Stimulated activated CD8-positive, alpha-beta memory T cell treated with anti-CD3 and anti-CD28 coated beads, Interleukin-15, amount 100 ng/mL, for 4 hours (primary cell): ENCODE results near the gene GSG1L.
"Not testable (repeated sequence)": the region's sequence is repeated elsewhere in the genome, so short reads cannot be mapped to it uniquely, and the experiment has no call there.

Source experiments
- DNase-seq, 2 donors: peaks; one replicate each; pipeline ENCODE4 v3.0.0-alpha.2; 2020; ENCODE audit warnings: low read depth in 2 of 2

The GSG1L gene

GRCh38 chr16:27758544-27758943 is 305.0 kb downstream of the GSG1L start:
- DNase-seq: no peak

GRCh38 chr16:27756206-27756970 is 307.1 kb downstream of the GSG1L start:
- no peak for DNase-seq

DNA sequence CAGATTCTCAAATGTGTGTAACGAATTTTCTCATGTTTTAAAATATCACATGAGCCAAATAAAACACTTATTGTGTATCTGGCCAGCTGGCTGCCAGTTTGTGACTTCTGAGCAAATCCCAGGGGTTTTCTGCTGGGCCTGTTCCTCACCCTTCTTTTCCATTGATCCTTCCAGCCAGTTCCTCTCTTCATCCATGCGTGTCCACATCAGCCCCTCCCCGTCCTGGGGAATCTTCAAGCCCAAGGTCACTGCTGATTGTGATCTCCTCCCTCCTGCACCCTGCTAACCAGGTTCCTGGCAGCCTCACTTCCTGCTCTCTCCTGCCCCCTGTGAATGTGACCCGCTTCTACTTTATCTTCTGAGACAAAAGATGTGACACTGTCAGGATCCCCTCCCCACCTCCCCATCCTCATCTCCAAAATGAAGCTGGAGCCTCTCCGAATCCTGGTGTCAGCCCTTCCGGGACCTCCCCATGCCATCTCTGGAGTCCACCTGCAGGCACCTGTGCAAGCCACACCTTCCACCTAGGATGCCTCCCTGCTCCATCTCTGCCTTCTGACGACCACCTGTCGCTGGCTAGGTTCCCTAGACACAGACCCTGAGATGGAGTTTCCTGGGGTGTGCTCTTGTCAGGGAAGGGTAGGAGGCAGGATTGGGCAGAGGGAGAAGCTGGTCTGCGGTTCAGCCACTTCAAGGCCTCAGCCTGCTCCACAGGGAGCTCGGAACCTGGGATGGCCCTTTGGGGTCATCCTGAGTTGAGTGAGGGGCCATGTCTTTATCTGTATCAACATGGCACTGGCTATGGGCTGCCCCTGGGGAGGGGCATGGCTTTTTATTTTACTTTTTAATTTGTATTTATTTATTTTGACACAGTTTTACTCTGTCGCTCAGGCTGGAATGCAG is 308.5 kb downstream of the GSG1L start:
- DNase-seq: no peak

DNA sequence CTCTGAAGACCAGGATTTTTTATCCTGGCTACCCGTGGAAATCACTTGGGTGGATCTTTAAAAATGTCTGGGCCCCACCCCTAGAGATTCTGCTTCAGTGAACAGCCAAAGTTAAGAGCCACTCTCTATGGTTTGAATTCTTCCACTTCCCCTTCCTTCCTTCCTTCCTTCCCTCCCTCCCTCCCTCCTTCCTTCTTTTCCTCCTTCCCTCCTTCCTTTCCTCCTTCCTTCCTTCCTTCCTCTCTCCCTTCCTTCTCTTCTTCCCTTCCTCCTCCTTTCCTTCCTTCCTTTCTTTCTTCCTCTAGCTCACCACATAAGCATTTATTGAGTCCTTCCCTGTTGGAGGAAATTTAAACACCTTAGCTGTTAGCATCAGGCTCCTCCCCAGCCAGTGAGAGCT is 310.0 kb downstream of the GSG1L start:
- no peak for DNase-seq

- no peak for DNase-seq
Observed at GRCh38 chr16:27752241-27752640, 311.3 kb downstream of the GSG1L start.

- no peak for DNase-seq
Observed at GRCh38 chr16:27751676-27752075, 311.8 kb downstream of the GSG1L start.

GRCh38 chr16:27751233-27751632 is 312.3 kb downstream of the GSG1L start:
- no peak for DNase-seq

DNA sequence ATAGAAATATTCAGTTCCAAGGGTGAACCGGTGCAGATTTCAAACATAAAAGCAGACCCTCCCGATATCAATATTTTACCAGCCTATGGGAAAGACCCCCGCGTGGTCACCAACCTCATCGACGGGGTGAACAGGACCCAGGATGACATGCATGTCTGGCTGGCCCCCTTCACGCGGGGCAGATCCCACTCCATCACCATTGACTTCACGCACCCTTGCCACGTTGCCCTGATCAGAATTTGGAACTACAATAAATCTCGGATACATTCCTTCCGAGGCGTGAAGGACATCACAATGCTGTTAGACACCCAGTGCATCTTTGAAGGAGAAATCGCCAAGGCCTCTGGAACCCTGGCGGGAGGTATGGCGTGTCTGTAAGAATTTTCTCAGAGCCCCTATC is 313.6 kb downstream of the GSG1L start:
- no peak for DNase-seq

GRCh38 chr16:27749547-27749875 is 314.0 kb downstream of the GSG1L start:
- DNase-seq: no peak

- DNase-seq: peak in 1 of 2 donors; percentile 14
Observed at GRCh38 chr16:27748868-27749546, 314.5 kb downstream of the GSG1L start.

GRCh38 chr16:27747946-27748345 is 315.6 kb downstream of the GSG1L start:
- no peak for DNase-seq

DNA sequence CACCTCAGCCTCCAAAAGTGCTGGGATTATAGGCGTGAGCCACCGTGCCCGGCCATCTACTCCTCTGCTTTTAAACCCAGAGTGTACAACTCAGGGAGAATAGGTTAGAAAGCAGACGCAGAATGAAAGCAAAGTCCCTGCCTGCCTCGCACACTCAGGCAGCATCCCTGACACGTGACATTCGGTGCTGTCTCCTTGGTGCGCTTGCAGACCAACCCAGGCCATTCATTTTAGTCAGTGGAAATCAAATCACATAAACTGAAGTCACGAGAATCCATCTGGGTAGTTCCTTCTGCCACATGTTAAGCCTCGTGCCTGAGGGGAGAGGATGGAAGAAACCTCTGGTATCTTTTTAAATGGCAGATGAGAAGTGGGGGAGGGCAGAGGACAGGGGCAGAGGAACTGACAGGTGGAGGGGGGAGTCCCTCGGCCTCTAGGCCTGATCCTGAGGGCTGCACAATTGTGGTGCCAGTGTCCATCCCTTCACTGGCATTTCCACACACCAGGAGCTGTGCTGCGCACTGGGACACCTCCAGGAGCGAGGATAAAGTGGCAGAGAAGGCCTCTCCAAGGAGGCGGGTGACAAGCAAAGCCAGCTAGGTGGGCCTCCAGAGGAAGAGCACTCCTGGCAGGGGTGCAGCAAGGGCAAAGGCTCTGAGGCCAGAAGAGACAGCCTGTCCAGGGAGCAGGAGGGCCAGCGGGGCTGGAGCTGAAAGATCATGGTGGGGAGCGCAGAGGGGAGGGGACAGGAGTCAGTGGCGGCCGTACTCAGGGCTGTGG is 317.2 kb downstream of the GSG1L start:
- no peak for DNase-seq

DNA sequence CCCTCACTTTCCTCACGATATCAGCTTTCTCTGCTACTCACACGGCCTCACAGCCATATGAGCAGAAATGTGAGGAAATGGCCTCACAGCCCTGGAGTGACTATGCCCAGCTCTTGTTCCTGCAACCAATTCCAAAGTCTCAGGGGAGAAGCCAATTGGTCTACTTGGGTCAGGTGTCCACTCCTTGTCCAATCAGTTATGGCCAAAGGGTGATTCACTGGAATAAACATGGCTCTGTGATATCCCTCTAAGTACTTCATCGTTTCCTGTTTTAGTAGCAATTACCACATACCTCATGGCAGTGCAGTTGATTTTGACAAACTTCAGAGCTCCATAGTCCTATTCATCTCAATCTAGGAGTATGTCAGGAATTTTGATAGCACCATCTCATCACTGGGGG is 318.2 kb downstream of the GSG1L start:
- DNase-seq: no peak

DNA sequence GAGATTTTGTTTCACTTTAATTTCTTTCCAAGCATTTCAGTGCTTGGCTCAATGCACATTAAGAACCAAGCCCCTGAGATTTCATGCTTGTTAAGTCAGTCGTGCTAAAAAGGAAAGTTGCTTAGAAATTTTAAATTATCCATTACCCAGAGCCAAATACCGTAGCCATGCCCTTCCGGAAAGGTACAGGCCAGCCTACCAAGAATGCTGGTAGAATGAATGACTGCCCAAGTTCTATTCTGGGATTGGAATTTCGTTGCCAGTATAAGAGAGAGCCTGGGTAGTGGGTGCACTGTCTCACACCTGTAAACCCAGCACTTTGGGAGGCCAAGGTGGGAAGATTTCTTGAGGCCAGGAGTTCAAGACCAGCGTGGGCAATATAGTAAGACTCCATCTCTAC is 319.6 kb downstream of the GSG1L start:
- no peak for DNase-seq

DNA sequence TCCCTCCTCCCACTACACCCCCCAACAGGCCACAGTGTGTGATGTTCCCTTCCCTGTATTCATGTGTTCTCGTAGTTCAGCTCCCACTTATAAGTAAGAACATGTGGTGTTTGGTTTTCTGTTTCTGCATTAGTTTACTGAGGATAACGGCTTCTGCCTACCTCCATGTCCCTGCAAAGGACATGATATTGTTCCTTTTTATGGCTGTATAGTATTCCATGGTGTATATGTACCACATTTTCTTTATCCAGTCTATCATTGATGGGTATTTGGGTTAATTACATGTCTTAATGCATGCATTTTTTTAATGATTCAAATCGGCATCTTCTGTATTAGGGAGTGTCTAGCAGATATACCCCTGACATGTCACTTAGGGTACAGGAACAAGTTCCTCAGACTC is 320.5 kb downstream of the GSG1L start:
- DNase-seq: not testable (repeated sequence)

DNA sequence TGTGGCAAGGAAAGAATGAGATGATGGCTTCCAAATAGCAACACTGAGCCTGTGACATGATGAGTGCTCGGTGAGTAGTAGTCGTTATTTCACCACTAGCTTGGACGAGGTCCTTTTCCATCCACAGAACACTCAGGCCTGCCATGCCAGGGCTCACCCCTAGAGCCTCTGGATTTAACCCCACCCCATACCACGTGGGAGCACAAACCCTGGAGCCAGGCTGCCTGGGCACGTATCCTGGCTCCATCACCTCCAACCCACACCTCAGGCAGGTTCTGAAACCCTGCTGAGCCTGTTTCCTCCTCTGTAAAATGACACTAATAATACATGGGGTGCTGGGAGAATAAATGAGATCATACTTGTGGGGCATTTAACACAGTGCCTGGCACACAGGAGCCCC is 321.2 kb downstream of the GSG1L start:
- no peak for DNase-seq

GRCh38 chr16:27740496-27741201 is 322.9 kb downstream of the GSG1L start:
- no peak for DNase-seq

- DNase-seq: no peak
Observed at GRCh38 chr16:27739606-27740357, 323.7 kb downstream of the GSG1L start.

DNA sequence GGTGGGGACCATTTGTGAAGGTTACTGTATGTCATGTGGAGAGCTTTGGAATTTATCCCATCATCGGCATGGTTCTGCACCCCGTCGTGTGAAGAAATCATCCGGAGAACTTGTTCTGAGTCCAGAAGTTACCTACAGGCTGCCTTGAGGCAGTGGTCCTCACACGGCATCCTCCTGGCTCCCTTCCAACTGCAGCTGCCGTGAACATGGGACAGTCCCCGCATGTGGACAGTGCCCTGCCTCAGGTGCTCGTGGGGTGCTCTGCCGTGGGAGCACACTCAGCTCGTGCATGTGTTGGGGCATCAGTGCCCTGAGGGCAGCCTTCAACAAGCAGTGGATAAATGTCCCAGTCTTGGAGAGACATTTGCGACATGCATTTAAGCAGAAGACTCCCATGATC is 324.9 kb downstream of the GSG1L start:
- no peak for DNase-seq
